Measurements from ENCODE around the gene SPATA20.

Gene SPATA20

GRCh38 chr17:50547035-50547735 is at the start of gene SPATA20:
SPATA20 (plus strand) TSS chr17:50547174; CDS start chr17:50547209, 35 bp downstream.
- DNase-seq: peak; percentile 45 to 77 (median 71)

- no peak for DNase-seq
Measured at GRCh38 chr17:50498021-50498874, 48.7 kb upstream of the SPATA20 start.

- DNase-seq: no peak
Measured at GRCh38 chr17:50499270-50499669, 47.7 kb upstream of the SPATA20 start.

- DNase-seq: no peak
Measured at GRCh38 chr17:50499721-50500120, 47.3 kb upstream of the SPATA20 start.

- no peak for DNase-seq
Measured at GRCh38 chr17:50501054-50501453, 45.9 kb upstream of the SPATA20 start.

GRCh38 chr17:50502301-50502990 is 44.5 kb upstream of the SPATA20 start:
- no peak for DNase-seq

- no peak for DNase-seq
Measured at GRCh38 chr17:50505591-50506130, 41.3 kb upstream of the SPATA20 start.

- no peak for DNase-seq
Measured at GRCh38 chr17:50506298-50506697, 40.7 kb upstream of the SPATA20 start.

- peak; percentile 27 to 60 (median 44) for DNase-seq
Measured at GRCh38 chr17:50507871-50508572, 39.0 kb upstream of the SPATA20 start, which contains the start of gene MYCBPAP. MYCBPAP (plus strand) TSS chr17:50508439; CDS start chr17:50508675, 236 bp downstream.

- no peak for DNase-seq
Measured at GRCh38 chr17:50508573-50509460, 38.2 kb upstream of the SPATA20 start.

GRCh38 chr17:50511058-50511457 is 35.9 kb upstream of the SPATA20 start:
- no peak for DNase-seq

GRCh38 chr17:50513495-50513894 is 33.5 kb upstream of the SPATA20 start:
- DNase-seq: no peak

- DNase-seq: no peak
Measured at GRCh38 chr17:50514388-50514787, 32.6 kb upstream of the SPATA20 start.

GRCh38 chr17:50514936-50515702 is 31.9 kb upstream of the SPATA20 start:
- DNase-seq: no peak

- no peak for DNase-seq
Measured at GRCh38 chr17:50517011-50517410, 30.0 kb upstream of the SPATA20 start.

- no peak for DNase-seq
Measured at GRCh38 chr17:50517504-50518383, 29.2 kb upstream of the SPATA20 start.

GRCh38 chr17:50518384-50519023 is 28.5 kb upstream of the SPATA20 start:
- DNase-seq: no peak

GRCh38 chr17:50519141-50519834 is 27.7 kb upstream of the SPATA20 start:
- no peak for DNase-seq
